Stimulated activated CD8-positive, alpha-beta memory T cell treated with anti-CD3 and anti-CD28 coated beads, Interleukin-12 subunit alpha, Interleukin-12 subunit beta, amount 100 ng/mL, for 4 hours (primary cell): ENCODE results near the gene STK10.

Experiments
- DNase-seq: peaks from one replicate; pipeline ENCODE4 v3.0.0-alpha.2; 2020; ENCODE audit warnings: low read depth

Gene STK10

GRCh38 chr5:172188893-172189692 lies 1.1 kb upstream of the STK10 start:
- DNase-seq = no peak

- DNase-seq = peak; percentile 53
Observed at GRCh38 chr5:172187118-172188032, 649 bp downstream of the STK10 start.

- DNase-seq = no peak
Observed at GRCh38 chr5:172186114-172186695, 1.8 kb downstream of the STK10 start.

GRCh38 chr5:172185096-172185461 lies 2.9 kb downstream of the STK10 start:
- no peak for DNase-seq

GRCh38 chr5:172183881-172184280 lies 4.1 kb downstream of the STK10 start:
- DNase-seq = no peak

GRCh38 chr5:172182291-172182690 lies 5.7 kb downstream of the STK10 start:
- no peak for DNase-seq

GRCh38 chr5:172180936-172181335 lies 7.1 kb downstream of the STK10 start:
- no peak for DNase-seq

GRCh38 chr5:172178991-172179989 lies 8.7 kb downstream of the STK10 start:
- no peak for DNase-seq

GRCh38 chr5:172178301-172178987 lies 9.6 kb downstream of the STK10 start:
- no peak for DNase-seq

GRCh38 chr5:172177176-172177575 lies 10.8 kb downstream of the STK10 start:
- no peak for DNase-seq

GRCh38 chr5:172175263-172175719 lies 12.7 kb downstream of the STK10 start:
- DNase-seq = peak; percentile 82

- peak; percentile 59 for DNase-seq
Observed at GRCh38 chr5:172173564-172174153, 14.4 kb downstream of the STK10 start.

- no peak for DNase-seq
Observed at GRCh38 chr5:172172912-172173563, 15.0 kb downstream of the STK10 start.

GRCh38 chr5:172171118-172171517 lies 16.9 kb downstream of the STK10 start:
- DNase-seq = no peak

GRCh38 chr5:172170251-172170701 lies 17.7 kb downstream of the STK10 start:
- no peak for DNase-seq

GRCh38 chr5:172169216-172169615 lies 18.8 kb downstream of the STK10 start:
- no peak for DNase-seq

GRCh38 chr5:172168311-172168710 lies 19.7 kb downstream of the STK10 start:
- no peak for DNase-seq

- no peak for DNase-seq
Observed at GRCh38 chr5:172167895-172168294, 20.1 kb downstream of the STK10 start.

- no peak for DNase-seq
Observed at GRCh38 chr5:172166030-172166826, 21.8 kb downstream of the STK10 start.
